ENCODE data around the gene BCAS2.

GRCh38 chr1:114550336-114550735 lies 31.1 kb downstream of the BCAS2 start:
- no peak for TF ChIP-seq CTCF (IDR thresholded peaks at IDR 0.05; ENCODE audit: low read depth, low read length)
- no peak for TF ChIP-seq POLR2A (IDR thresholded peaks at IDR 0.05; ENCODE audit: extremely low read depth, insufficient read length)
- no peak for TF ChIP-seq MAX (IDR thresholded peaks at IDR 0.05; ENCODE audit: low read depth, low read length)

Measured in NB4 (cell line).